HEK293T (cell line): ENCODE measurements around the gene CD300LD.

Experiments used
- CTCF ChIA-PET: fragments of 350-600 bp; formaldehyde crosslinking; extraction: SDS; loops from one replicate; lab custom pipeline; 2021; ENCODE audit warnings: antibody characterized with exemption, inconsistent platforms; lab: Yijun Ruan, JAX
- POLR2A ChIA-PET: fragments of 350-600 bp; formaldehyde crosslinking; extraction: SDS; loops from one replicate; lab custom pipeline; 2020; ENCODE audit warnings: antibody characterized with exemption, inconsistent platforms; lab: Yijun Ruan, JAX
- DNase-seq: peaks from one replicate; pipeline ENCODE4 v3.0.0; 2012; ENCODE audit warnings: mixed read lengths; ENCODE audit errors: extremely low spot score
- ARNT ChIP-seq: fragments of 450-650 bp; IDR thresholded peaks from 2 replicates; pipeline ENCODE4 v1.6.1; 2017; ENCODE audit warnings: mild to moderate bottlenecking
- BHLHE40 ChIP-seq: fragments of 450-650 bp; IDR thresholded peaks from 2 replicates; pipeline ENCODE4 v1.6.1; 2016; ENCODE audit warnings: mild to moderate bottlenecking, moderate library complexity, borderline replicate concordance
- CTBP1 ChIP-seq: fragments of 450-650 bp; IDR thresholded peaks from 2 replicates; pipeline ENCODE4 v1.6.1; 2016; ENCODE audit warnings: borderline replicate concordance
- ELF4 ChIP-seq: fragments of 450-650 bp; IDR thresholded peaks from 2 replicates; pipeline ENCODE4 v1.6.1; 2017; ENCODE audit warnings: antibody characterized with exemption
- FOXA1 ChIP-seq: fragments of 450-650 bp; IDR thresholded peaks from 2 replicates; pipeline ENCODE4 v1.6.1; 2016; ENCODE audit warnings: mild to moderate bottlenecking
- FOXK2 ChIP-seq: fragments of 450-650 bp; IDR thresholded peaks from 2 replicates; pipeline ENCODE4 v1.6.1; 2016; ENCODE audit warnings: mild to moderate bottlenecking
- FOXM1 ChIP-seq: fragments of 450-650 bp; IDR thresholded peaks from 2 replicates; pipeline ENCODE4 v1.6.1; 2017; ENCODE audit warnings: mild to moderate bottlenecking, borderline replicate concordance
- HDGF ChIP-seq: fragments of 450-650 bp; IDR thresholded peaks from 2 replicates; pipeline ENCODE4 v1.6.1; 2017; ENCODE audit warnings: antibody characterized with exemption, borderline replicate concordance
- L3MBTL2 ChIP-seq: fragments of 450-650 bp; conservative IDR thresholded peaks from 2 replicates; pipeline ENCODE4 v1.6.1; 2016; ENCODE audit warnings: mild to moderate bottlenecking
- LEF1 ChIP-seq: fragments of 450-650 bp; IDR thresholded peaks from 2 replicates; pipeline ENCODE4 v1.6.1; 2017; ENCODE audit warnings: mild to moderate bottlenecking, borderline replicate concordance
- NFRKB ChIP-seq: fragments of 450-650 bp; IDR thresholded peaks from 2 replicates; pipeline ENCODE4 v1.6.1; 2016; ENCODE audit warnings: mild to moderate bottlenecking, moderate library complexity
- SP1 ChIP-seq: fragments of 450-650 bp; IDR thresholded peaks from 2 replicates; pipeline ENCODE4 v1.6.1; 2017
- SUZ12 ChIP-seq: fragments of 450-650 bp; IDR thresholded peaks from 2 replicates; pipeline ENCODE4 v1.6.1; 2016; ENCODE audit warnings: mild to moderate bottlenecking
- TARDBP ChIP-seq: fragments of 450-650 bp; IDR thresholded peaks from 2 replicates; pipeline ENCODE4 v1.6.1; 2016
- ZNF384 ChIP-seq: fragments of 450-650 bp; IDR thresholded peaks from 2 replicates; pipeline ENCODE4 v1.6.1; 2016
- TF ChIP-seq, protein P1 (sequence below): fragments of 450-650 bp; IDR thresholded peaks from 2 replicates; pipeline ENCODE4 v1.6.1; 2016

Gene CD300LD

DNA sequence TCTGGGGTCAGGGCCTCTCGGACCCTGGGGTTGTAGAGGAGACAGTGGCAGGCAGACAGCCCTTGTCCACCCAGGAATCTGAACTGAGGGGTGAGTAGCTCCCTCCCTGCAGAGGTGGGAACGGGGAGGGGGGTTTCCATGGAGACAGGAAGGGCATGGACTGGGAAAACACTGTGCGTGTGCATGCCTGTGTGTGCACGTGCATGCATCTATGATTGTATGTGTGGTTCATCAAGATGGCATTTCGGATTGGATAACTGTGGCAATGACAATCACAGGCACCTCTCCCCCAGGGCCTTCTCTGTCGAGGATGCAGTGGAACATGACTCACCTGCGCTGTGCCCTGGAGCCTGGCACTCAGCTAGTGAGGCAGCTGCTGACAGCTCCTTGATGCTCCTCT lies 40.0 kb downstream of the CD300LD start:
- ChIA-PET POLR2A (no interaction called here), CTCF (interaction anchor here (0.6 to 5.2 kb wide), 2 partner anchors 15 to 245 kb away, joined by 3 to 22 read pairs; partner anchors contain the start of gene CD300H)
- no peak for TF ChIP-seq HDGF
- TF ChIP-seq LEF1: no peak
- no peak for TF ChIP-seq FOXK2
- TF ChIP-seq, protein P1, sequence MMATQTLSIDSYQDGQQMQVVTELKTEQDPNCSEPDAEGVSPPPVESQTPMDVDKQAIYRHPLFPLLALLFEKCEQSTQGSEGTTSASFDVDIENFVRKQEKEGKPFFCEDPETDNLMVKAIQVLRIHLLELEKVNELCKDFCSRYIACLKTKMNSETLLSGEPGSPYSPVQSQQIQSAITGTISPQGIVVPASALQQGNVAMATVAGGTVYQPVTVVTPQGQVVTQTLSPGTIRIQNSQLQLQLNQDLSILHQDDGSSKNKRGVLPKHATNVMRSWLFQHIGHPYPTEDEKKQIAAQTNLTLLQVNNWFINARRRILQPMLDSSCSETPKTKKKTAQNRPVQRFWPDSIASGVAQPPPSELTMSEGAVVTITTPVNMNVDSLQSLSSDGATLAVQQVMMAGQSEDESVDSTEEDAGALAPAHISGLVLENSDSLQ: no peak
- TF ChIP-seq CTBP1: no peak
- TF ChIP-seq ZNF384: no peak
- no peak for TF ChIP-seq BHLHE40
- no peak for TF ChIP-seq TARDBP
- no peak for TF ChIP-seq ELF4
- no peak for TF ChIP-seq L3MBTL2
- TF ChIP-seq SP1: no peak
- TF ChIP-seq NFRKB: no peak
- TF ChIP-seq FOXM1: no peak
- no peak for TF ChIP-seq ARNT
- no peak for TF ChIP-seq FOXA1
- TF ChIP-seq SUZ12: no peak
- DNase-seq: no peak

DNA sequence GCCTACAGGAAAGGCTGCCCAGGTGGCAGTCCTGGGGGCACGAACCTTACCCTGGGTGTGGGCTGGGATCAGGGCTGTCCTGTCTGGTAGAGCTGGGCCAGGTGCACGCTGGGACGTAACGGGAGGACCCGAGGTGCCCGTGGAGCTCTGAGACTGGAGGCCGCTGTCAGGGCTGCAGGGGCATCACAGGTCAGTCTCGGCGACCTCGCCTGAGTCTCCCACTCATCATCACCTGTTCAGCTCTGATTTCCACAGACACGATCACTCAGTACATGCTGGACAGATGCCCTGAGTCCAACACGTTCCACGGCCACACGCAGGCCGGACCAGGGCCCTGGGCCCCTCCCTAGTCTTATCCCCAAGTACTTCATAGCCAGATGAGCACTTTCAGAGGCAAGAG lies 41.5 kb downstream of the CD300LD start:
- ChIA-PET POLR2A (no interaction called here), CTCF (no interaction called here)
- TF ChIP-seq LEF1 (no peak), SP1 (no peak), ELF4 (no peak), SUZ12 (no peak), FOXM1 (no peak), FOXK2 (no peak), BHLHE40 (no peak), CTBP1 (no peak), ZNF384 (no peak), NFRKB (no peak), ARNT (no peak), FOXA1 (no peak), L3MBTL2 (no peak), TARDBP (no peak), HDGF (no peak)
- TF ChIP-seq, protein P1: no peak
- no peak for DNase-seq

DNA sequence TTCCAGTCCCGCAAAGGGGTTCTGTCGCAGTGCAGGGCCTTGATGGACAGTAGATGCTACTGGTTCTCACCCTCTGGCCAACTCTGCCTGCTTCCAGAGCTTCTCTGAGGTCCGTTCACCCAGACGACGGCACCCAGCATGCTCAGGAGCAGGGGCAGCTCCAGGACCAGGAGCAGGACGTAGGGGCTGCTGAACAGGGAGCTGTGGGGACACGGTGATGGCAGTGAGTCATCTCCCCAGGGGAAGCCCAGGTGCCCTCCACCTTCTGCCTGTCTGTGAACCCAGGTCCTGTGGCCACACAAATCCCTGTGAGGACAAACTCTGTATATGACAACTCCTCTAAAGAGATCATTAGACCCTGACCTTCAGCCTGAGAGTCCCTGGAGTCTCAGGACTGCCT lies 42.7 kb downstream of the CD300LD start:
- CTCF ChIA-PET: no interaction called here
- DNase-seq: no peak
- TF ChIP-seq ARNT (no peak), ZNF384 (no peak), HDGF (no peak), BHLHE40 (no peak), SP1 (no peak), SUZ12 (no peak)
- TF ChIP-seq, protein P1: no peak
- POLR2A ChIA-PET: no interaction called here

DNA sequence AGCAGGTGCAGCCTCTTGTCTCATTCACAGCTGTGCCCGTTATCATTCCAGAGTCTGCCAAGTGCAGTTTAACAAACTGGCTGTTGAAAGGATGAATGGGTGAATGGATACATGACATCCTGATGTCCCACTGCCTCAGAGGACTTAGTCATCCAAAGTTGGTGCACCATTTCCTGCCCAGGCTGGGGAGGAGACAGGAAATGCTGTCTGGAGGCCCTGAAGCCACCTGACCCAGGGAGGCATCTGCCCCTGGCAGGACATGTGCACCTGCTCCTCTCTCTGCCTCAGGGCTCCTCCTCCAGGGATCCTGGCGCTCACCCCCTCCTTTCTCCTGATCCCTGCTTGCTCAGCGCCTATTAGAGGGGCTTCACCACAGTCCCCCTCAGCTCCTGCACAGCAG lies 44.3 kb downstream of the CD300LD start:
- ChIA-PET CTCF (interaction anchor here (0.7 kb wide), 1 partner anchor 52 kb away, joined by 3 read pairs; no protein-coding TSS in a partner anchor), POLR2A (no interaction called here)
- TF ChIP-seq ARNT (no peak), CTBP1 (no peak)
- no peak for DNase-seq

DNA sequence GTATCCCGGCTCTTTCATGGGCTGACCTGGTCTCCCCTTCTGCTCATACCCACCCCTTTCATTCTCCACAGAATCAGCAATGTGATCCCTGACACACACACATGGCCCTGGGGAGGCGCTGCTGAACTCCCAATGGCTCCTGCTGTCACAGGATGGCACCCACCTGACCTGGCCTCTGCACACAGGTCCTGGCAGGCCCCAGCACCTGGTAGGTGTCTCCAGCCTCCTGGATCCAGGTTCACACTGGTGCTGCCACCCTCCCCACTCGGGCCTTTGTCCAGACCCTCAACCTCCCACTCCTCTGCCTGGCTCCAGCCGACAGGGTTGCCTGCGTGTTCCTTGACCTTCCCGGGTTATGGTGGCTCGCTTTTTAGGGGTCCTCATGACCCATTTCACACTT lies 44.8 kb downstream of the CD300LD start:
- no peak for DNase-seq
- CTCF ChIA-PET: no interaction called here
- POLR2A ChIA-PET: no interaction called here
- TF ChIP-seq, protein P1: no peak
- no peak for TF ChIP-seq ZNF384
- TF ChIP-seq FOXA1: no peak
- TF ChIP-seq ARNT: no peak
- TF ChIP-seq SP1: no peak
- TF ChIP-seq BHLHE40: no peak
- no peak for TF ChIP-seq FOXM1
- no peak for TF ChIP-seq NFRKB
- TF ChIP-seq ELF4: no peak
- no peak for TF ChIP-seq HDGF
- TF ChIP-seq LEF1: no peak
- TF ChIP-seq CTBP1: no peak
- no peak for TF ChIP-seq FOXK2
- no peak for TF ChIP-seq TARDBP
- no peak for TF ChIP-seq L3MBTL2
- no peak for TF ChIP-seq SUZ12

DNA sequence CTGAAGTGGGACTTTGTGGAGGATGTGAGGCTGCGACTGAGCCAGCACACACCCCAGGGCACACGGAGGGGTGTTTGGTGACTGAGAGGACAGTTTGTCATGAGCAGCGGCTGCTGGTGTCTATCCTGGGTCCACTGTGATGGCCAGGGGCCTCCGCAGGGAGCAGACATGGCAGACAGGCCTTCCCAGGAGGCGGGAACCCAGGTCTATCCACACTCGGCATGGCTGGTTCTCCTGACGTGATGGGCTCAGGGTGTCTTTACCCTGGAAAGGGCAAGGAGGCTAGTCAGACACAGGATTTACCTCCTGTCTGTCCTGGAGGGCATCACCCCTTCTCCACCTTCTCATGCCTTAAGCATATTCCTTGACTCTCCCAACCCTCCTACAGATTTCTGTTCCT lies 45.5 kb downstream of the CD300LD start:
- CTCF ChIA-PET: interaction anchor here (1.4 kb wide), 1 partner anchor 19 kb away, joined by 5 read pairs; no protein-coding TSS in a partner anchor
- no peak for TF ChIP-seq NFRKB
- no peak for TF ChIP-seq ARNT
- TF ChIP-seq BHLHE40: no peak
- TF ChIP-seq SP1: no peak
- TF ChIP-seq FOXA1: no peak
- TF ChIP-seq TARDBP: no peak
- TF ChIP-seq FOXM1: no peak
- TF ChIP-seq HDGF: no peak
- TF ChIP-seq SUZ12: no peak
- no peak for TF ChIP-seq CTBP1
- no peak for TF ChIP-seq ELF4
- no peak for DNase-seq
- POLR2A ChIA-PET: no interaction called here
